Neural progenitor cell (in vitro differentiated cells): ENCODE results near the gene BRD7.

ENCODE experiments used
- EZH2 ChIP-seq: fragments of 200-600 bp; sonication (generic); IDR thresholded peaks from 2 replicates; pipeline ENCODE4 v1.6.1; 2017; ENCODE audit warnings: antibody characterized with exemption, mild to moderate bottlenecking, moderate library complexity
- EZH2phosphoT487 ChIP-seq: fragments of 200-600 bp; sonication (generic); IDR thresholded peaks from 2 replicates; pipeline ENCODE4 v1.6.1; 2017; ENCODE audit warnings: antibody characterized with exemption
- TF ChIP-seq, protein P1 (sequence below): fragments of 200-600 bp; sonication (generic); IDR thresholded peaks from 2 replicates; pipeline ENCODE4 v1.5.1; 2017; ENCODE audit warnings: antibody characterized with exemption, mild to moderate bottlenecking

DNA sequence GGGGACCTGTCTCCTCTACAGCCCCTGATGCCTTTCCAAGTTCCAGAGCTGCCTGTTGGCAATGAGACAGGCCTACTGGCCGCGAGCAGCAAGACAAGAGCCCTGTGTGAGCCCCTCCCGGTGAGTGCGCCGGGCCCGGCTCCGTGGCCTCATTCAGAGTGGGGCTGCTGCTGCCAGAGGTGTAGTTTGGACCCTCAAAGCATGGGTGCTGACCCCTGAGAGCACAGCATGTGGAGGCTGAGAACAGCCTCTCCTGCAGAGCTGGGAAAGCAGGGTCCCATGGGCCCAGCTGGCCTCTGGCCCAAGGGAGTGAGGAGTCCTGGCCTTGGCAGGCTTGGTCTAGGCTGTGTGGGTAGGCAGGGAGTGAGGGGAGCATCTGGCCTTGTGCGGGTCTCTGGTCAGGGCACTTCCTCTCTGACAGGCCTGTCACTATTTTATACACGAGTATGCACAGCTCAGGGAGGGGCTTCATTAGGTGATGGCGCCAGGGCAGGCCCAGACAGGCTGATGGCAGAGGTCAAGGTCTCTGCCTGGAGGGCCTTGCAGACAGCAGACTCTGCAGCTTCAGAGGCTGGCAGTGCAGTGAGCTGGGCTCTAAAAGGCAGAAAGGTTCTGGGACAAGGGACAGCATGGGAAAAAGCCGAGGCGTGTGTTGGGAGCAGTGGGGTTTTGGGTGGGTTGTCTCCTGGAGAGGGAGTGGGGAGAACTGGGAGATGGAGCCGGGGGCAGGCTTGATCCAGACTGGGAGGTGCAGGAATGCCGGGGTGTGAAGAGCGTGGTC, 59.1 kb downstream of the BRD7 start:
- TF ChIP-seq, protein P1, sequence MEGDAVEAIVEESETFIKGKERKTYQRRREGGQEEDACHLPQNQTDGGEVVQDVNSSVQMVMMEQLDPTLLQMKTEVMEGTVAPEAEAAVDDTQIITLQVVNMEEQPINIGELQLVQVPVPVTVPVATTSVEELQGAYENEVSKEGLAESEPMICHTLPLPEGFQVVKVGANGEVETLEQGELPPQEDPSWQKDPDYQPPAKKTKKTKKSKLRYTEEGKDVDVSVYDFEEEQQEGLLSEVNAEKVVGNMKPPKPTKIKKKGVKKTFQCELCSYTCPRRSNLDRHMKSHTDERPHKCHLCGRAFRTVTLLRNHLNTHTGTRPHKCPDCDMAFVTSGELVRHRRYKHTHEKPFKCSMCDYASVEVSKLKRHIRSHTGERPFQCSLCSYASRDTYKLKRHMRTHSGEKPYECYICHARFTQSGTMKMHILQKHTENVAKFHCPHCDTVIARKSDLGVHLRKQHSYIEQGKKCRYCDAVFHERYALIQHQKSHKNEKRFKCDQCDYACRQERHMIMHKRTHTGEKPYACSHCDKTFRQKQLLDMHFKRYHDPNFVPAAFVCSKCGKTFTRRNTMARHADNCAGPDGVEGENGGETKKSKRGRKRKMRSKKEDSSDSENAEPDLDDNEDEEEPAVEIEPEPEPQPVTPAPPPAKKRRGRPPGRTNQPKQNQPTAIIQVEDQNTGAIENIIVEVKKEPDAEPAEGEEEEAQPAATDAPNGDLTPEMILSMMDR: no peak
- no peak for TF ChIP-seq EZH2
- TF ChIP-seq EZH2phosphoT487: no peak
